T-helper 2 cell (primary cell): ENCODE data around the gene TEK.
"Not testable (repeated sequence)": the region's sequence is repeated elsewhere in the genome, so short reads cannot be mapped to it uniquely, and the experiment has no call there.

Experiments
- DNase-seq, 5 experiments: peaks; one replicate each; pipeline versions ENCODE4 v3.0.0 to v3.0.0-alpha.2; 2012 to 2022

Gene TEK

DNA sequence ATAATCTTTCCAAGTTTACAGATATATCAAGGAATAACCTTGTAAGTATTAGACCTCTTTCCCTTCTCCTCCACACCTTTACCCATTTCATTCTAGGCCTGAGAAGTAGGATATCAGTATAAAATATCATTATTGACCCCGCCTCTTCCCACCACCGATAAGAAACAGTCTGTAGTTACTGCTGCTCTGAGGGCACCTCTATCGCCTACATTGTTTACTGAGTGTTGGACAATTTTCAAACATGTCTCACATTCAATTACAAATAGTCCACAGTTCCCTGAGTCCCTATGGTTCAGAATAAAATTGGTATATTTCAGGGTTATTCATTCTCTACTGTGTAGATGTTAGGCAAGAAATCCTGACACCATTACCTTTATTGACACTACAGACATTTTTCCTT, 73.4 kb downstream of the TEK start:
- no peak for DNase-seq

DNA sequence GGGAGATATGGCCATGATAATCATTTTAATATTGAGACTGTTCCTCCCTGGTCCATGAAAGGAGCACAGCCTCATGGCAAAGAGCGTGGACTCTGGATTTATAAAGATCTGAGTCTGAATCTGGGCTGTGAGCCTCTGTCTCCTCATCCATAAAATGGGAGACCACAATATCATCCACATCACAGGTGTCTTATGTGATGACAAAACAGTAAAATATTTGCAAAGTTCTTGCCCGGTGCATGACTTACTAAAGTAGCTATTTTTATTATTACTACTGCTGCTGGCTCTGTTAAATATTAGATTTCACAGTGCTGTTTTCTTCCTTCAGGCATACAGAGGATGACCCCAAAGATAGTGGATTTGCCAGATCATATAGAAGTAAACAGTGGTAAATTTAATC, 74.1 kb downstream of the TEK start:
- DNase-seq = no peak

DNA sequence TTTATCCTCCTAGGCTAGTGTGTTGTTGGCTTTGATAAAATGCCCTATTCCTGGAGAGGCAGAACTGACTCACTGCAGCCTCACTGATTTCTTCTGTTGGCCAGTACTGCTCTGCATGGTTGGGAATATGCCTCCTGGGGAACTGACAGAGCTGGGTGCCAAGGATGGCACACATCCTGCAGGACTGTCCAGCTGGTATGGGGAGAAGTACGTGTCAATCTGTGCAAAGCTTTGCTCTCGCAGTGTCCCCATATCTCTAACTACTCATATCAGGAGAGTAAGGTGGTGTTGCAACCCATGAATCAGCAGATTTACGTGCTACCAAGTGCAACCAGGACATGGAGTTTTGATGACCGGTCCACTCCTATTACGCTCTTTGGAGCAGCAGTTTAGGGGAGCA, 74.7 kb downstream of the TEK start:
- DNase-seq = no peak

DNA sequence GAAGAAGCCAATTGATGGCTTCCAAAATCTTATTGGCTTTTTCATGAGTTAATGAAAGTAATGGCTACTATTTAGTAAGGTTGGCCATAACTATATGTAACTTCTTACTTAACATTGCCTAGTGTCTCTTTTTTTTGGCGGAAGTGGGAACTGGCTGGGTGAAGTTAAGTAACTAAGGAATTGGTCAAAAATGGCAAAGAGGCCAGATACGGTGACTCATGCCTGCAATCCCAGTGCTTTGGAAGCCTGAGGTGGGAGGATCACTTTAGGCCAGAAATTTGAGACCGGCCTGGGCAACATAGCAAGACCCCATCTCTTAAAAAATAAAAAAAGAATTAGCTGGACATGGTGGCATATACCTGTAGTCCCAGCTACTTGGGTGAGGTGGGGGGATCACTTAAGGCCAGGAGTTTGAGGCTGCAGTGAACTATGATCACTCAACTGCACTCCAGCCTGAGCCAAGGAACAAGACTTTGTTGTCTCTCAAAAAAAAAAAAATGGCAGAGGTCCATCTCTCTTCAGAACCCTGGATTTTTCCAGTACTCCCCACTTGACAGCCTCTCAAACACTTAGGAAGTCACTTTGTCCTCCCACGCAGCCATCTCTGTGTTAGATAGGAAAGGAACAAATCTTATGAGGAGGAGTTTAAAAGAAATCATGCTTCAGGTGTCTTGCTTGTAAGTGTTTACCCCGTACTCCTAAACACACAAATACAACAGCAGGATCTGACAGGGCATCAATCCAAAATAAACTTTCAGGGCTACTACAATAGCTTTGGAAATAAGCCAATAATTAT, 75.7 kb downstream of the TEK start:
- no peak for DNase-seq

DNA sequence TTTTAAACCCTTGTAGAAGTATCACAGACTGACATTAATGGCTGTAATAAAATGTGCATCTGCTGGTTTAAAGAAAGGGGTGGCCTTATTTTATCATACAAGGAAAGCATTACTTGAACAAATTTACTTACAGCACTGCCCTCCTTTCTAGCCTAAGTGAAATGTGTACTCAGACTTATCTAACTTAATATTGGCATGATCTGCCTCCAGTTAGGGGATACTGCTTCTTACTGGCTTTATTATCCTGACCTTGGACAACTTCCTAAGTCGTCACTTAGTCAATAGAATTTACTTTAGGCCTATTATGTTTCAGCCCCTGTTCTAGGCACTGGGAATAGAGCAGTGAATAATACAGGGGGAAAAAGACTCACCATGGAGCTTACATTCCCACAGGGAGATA, 79.4 kb downstream of the TEK start:
- no peak for DNase-seq

DNA sequence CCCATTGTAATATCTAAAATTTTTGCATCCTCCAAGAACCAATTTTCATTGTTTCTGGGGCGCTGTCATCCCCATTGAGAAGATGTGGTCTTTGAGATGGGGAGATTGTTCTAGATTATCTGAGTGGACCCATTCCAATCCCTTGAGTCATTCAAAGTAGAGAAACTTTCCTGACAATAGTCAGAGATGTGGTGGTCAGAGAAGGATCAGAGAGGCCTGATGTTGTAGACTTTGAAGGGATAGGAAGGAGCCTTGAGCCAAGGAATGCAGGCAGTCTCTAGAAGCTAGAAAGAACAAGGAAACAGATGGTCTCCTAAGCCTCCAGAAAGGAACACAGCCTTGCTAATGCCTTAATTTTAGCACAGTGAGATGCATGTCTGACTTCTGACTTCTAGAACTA, 80.4 kb downstream of the TEK start:
- no peak for DNase-seq

DNA sequence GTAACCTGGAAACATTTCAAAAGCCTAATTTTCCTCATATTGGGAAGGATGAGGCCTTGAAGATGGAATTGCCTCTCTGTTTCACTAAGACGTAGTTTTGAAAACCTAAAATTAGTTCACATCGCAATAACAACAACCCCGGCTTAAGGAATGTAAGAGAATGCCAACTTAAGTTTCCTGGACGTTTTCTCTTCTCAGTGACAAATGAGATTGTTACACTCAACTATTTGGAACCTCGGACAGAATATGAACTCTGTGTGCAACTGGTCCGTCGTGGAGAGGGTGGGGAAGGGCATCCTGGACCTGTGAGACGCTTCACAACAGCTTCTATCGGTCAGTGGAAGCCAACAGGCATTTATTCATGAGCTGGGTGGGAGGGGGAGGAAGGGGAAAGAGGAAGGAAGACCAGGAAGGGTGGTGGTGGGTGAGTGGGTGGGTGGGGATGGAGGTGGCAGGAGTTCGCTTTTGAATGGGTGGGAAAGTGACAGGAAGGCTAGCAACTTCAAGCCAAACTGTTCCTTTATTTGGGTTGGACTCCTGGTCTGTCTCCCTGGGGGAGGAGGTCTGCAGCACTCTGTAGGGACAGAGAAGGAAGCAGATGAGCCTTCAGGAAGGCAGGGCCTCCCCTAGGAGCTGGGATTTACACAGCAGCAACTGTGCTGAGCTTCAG, 83.4 kb downstream of the TEK start:
- DNase-seq = no peak

DNA sequence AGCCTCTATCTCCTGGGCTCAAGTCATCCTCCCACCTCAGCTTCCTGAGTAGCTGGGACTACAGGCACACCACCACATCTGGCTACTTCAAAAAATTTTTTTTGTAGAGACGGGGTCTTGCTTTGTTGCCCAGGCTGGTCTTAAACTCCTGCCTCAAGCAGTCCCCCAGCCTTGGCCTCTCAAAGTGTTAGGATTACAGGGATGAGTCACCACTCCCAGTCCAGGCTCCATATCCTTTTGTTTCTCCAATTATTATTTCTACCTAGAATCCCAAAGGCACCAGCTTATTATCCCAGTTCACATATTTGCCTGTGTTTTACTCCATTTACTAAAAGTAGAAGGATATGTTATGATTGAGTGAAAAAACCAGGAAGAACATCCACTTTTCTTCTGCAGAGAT, 84.9 kb downstream of the TEK start:
- DNase-seq = no peak

DNA sequence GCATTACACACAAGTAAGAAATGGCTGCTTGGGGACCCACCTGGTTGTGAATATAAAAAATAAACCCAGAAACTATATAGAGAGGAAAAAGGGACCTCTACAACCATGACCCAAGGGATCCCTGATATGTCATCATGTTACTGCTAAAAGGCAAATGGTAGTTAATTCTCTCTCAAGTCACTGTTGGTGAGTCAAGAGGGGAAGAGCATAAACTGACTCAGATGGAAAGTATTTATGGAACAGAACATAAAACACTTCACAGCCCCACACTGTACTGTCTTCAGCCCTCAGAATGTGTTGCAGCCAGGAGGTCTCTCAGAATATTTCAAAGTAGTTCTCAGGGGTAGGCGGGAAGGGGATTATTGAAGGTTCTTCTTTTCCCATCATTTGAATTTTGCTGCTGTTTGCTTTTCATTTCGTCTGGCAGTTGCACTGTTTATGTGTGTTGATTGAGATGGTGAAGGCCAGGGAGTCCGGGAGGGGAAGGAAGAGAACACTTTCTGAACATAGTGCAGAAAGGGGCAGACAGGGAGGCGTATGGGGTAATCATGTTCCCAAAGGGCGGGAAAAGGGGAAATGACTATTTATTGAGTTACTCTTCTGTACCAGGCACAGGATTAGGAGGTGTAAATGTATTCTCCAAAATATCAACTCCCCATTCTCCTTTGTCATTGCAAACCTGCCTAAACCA, 85.5 kb downstream of the TEK start:
- peak in 1 of 5 experiments; percentile 19 for DNase-seq

DNA sequence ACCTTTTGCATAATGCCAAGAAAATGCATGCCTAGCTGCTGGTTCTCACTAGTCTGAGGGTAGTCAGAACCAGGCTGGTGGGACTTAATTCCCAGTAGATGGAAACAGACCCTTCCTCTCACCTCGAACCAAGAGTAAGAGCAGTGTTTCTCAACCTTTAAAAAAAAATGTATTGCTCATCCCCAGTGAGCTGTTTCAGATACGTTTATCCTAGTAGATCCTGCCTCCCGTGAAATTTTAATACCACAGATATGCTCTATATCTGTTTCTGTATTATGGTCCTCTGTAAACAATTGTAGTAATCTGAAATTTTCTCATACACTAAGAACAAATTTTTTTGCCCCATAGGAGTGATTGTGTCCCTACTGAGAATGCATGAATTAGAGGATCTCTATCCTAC, 86.2 kb downstream of the TEK start:
- DNase-seq = no peak

DNA sequence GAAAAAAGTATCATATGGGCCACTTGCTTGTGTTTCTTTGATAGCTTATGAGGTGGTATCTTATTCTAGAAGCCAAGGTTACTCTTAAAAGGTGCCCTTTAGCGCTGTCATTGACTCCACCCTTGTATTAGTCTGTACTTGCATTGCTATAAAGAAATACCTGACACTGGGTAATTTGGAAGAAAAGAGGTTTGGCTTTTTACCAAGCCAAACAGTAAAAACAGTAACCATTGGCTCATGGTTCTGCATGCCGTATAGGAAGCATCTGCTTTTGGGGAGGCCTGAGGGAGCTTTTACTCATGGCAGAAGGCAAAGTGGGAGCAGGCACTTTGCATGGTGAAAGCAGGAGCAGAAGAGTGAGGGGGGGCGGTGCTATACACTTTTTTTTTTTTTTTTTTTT, 87.4 kb downstream of the TEK start:
- no peak for DNase-seq

DNA sequence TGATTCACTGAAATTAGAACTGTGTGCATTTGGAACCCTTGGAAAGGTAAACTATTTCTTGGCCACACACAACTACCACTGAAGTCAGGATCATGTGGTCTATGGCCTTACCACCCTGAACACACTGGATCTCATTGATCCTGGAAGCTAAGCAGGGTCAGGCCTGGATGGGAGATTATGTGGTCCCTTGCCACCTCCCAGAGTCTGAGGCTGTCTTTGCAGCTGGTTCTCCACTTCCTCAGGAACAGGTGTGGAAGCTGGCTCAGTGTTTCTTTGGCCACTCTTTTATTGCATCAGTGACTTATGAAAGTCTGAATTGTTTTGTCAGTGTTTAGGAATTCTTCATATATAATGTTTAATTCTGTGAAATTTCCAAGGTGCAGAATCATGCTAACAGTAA, 89.2 kb downstream of the TEK start:
- no peak for DNase-seq

DNA sequence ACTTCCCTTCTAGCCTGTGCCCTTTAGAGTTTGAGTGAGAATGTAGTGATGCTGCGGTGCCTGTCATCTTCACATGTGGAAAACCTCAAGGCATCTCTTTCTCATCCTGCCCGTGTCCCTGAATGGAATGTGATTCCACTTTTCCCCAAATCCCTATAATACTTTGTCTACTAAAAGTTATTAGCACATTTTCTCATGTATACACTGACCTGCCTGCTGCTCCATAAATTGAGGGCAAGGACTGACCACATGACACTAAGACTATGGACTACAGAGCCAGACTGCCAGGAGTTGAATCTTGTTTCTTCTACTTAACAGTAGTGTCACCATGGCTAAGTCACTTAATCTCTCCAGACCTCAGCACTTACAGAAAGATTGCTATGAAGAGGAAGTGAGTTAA, 93.0 kb downstream of the TEK start:
- DNase-seq = no peak

DNA sequence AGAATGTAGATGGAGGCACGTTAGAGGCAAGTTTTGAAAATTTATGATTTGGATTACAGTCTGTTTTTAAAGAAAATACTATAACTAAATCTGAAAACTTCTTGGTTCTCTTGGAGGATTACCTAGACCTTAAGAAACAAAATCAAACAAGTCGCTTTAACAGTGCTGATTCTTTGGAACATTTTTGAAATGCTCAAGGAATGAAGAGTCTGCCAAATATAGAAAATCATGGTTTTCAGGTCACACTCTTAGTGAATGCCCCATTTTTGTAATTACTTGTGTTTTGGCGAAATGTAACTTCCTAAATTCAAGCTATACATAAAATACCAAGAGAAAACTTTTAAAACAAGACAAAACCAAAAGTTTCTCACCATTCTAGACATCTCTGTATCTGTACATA, 94.8 kb downstream of the TEK start:
- DNase-seq = no peak

DNA sequence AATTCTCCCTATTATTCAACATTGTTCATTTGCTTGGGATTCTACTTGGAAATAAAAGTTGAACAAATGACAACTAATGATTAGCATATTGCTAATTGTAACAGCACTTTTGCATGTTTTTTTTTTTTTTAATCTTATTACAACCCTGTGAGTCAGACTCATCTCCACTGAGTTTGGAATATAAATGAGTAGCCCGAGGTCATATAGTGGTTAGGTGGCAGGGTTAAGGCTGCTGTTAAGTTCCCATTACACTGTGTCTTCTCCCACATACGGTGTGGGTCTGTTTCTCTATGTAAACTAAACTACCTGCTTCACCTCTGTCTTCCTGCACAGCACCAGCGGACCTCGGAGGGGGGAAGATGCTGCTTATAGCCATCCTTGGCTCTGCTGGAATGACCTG, 95.6 kb downstream of the TEK start:
- no peak for DNase-seq

DNA sequence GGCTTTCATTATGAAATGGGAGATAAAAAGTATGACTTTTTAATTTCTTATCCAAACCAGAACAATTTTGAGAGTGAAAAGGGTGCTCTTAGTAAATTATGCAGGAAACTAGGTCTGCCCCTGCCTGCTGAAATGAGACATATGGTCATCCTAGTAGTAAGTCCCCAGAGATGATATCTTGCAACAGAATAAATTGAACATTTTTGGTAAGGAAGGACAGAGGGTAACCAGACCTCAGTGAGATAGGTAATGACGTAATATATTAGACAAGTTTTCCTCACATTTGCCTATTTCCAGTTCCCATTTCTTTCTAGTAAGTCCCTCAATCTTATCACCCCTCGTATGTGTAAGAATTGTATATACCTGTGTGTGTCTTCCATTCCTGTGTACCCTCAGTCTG, 96.2 kb downstream of the TEK start:
- DNase-seq = no peak

DNA sequence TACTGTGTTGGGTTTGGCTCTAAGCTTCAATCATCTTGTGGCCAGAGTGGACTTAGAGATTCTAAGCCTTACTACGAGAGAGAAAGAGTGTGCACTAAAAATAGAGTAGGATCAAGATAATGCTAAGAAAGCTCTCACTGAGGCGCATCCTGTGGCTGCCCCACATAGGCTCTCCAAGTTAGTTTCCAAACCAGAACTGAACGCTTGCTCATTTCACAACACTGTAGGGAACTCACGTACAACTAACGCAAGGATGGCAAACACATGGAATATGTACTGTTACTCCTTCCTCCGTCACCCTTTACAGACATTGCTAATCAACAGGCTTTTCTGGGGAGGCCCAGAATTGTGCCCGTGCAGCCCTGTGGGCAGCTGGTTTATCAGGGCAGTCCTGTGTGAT, 97.0 kb downstream of the TEK start:
- DNase-seq = no peak

DNA sequence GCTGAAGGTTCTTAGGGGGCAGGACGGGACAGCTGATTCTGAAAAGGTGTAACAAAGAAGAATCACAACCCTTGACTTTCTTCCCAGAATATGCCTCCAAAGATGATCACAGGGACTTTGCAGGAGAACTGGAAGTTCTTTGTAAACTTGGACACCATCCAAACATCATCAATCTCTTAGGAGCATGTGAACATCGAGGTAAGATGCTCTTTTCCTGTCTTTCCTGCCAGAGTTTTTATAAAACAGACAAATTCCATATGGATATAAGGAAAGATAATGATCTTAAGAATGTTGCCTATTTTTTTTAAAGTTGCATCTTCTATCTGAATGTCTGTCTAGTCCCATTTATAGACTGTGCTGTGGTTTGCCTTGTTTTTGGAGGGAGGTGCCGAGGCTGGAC, 100.0 kb downstream of the TEK start:
- DNase-seq = no peak

DNA sequence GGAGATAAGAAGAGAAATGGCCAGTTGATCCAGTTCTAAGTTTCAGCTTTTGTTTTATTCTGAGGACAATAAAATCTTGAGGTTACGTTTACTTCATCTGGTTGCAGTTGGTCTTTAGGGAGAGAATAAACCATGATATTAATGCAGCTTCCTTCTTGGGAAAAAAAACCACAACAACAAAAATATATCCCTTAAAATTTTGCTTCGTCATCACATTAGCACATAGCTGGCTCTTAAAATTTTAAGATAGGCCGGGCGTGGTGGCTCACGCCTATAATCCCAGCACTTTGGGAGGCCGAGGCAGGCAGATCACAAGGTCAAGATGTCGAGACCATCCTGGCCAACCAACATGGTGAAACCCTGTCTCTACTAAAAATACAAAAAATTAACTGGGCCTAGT, 101.6 kb downstream of the TEK start:
- no peak for DNase-seq

DNA sequence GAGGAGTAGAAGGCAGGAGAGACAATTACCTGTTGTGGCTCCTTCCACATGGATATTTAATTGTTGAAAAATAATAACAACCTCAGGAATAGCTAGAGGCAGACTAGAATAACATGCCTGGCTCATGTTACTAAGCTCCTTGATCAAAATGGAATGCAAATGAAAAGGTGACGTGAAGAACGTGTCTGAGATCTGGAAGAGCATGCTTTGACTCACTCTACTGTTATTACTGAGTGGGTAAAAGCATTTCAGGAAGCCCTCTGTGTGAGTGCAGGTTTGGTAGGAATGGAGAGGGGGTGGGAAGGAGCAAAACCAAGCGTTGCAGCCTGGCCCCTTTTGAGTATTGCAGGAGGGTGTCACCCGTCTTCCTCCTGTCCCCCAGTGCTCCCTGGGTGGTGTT, 103.2 kb downstream of the TEK start:
- DNase-seq = no peak

DNA sequence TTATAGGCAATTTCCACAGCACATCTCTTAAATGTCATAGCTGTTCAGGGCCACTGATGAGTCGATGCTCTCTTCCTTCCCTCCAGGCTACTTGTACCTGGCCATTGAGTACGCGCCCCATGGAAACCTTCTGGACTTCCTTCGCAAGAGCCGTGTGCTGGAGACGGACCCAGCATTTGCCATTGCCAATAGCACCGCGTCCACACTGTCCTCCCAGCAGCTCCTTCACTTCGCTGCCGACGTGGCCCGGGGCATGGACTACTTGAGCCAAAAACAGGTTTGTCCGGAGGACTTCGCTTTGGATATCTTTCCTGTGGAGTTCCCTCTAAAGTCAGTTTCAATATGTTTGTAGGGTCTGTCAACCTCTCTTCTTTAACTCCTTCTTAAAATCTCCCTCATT, 103.6 kb downstream of the TEK start:
- DNase-seq = no peak

DNA sequence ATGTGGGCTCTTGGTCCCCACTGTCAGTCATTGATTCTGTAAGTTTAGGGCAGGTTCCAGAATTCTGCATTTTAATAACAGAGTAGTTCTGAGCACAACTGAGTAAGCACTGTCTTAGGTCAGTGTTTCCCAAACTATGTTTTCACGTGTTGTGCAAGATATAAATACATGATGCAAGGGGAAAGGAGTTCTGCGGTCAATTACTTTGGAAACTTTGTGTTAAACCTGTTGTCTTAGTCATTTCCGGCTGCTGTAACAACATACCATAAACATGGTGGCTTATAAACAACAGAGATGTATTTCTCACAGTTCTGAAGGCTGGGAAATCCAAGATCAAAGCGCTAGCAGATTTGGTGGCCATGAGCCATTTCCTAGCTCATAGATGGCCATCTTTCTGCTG, 118.2 kb downstream of the TEK start:
- DNase-seq = no peak

DNA sequence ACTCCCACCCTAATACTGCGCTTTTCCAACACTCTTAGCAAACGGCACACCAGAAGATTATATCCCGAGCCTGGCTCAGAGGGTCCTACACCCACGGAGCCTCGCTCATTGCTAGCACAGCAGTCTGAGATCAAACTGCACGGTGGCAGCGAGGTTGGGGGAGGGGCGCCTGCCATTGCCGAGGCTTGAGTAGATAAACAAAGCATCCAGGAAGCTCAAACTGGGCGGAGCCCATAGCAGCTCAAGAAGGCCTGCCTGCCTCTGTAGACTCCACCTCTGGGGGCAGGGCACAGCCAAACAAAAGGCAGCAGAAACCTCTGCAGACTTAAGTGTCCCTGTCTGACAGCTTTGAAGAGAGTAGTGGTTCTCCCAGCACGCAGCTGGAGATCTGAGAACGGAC, 130.6 kb downstream of the TEK start:
- not testable (repeated sequence) for DNase-seq

DNA sequence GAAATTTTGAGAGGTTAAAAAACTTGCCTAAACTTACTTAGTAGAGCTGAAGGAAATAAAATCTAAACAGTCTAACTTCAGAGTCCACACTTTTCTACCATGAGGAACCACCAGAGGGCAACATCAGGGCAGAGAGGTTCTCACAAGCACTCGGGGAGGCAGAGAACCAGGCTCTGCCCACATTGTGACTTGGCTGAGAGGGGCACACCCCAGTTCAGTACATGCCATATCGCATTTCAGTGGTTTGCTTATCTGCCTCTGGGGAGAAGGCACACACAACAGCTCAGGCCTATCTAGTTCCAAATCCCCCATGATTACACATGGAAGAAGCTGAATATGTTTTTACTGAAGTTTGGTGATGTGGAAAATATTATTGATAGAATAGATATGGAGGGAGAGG, 138.7 kb downstream of the TEK start:
- peak in 1 of 5 experiments; percentile 37 for DNase-seq
